Erythroblast (primary cell): ENCODE data around the gene PPFIBP2.

Experiments used
- GATA1 ChIP-seq: IDR thresholded peaks from 2 replicates; pipeline ENCODE4 v1.6.1; 2011; ENCODE audit warnings: low read depth, mild to moderate bottlenecking, control low read depth, low read length, moderate library complexity
- POLR2A ChIP-seq: IDR thresholded peaks from 2 replicates; pipeline ENCODE4 v1.6.1; 2011; ENCODE audit warnings: mild to moderate bottlenecking, low read length

- TF ChIP-seq POLR2A (no peak), GATA1 (no peak)
These were observed 65.6 kb downstream of the PPFIBP2 start for GRCh38 chr11:7579361-7579791.
